NCI-H146 treated with DMSO at 0.1 percent for 48 hours (cell line): ENCODE measurements around the gene LRBA.
"Not testable (repeated sequence)": the region's sequence is repeated elsewhere in the genome, so short reads cannot be mapped to it uniquely, and the experiment has no call there.

Experiments used
- DNase-seq: peaks from one replicate; lab custom pipeline; 2025; ENCODE audit not compliant: unreplicated experiment; lab: John Stamatoyannopoulos, UW

LRBA gene

DNA sequence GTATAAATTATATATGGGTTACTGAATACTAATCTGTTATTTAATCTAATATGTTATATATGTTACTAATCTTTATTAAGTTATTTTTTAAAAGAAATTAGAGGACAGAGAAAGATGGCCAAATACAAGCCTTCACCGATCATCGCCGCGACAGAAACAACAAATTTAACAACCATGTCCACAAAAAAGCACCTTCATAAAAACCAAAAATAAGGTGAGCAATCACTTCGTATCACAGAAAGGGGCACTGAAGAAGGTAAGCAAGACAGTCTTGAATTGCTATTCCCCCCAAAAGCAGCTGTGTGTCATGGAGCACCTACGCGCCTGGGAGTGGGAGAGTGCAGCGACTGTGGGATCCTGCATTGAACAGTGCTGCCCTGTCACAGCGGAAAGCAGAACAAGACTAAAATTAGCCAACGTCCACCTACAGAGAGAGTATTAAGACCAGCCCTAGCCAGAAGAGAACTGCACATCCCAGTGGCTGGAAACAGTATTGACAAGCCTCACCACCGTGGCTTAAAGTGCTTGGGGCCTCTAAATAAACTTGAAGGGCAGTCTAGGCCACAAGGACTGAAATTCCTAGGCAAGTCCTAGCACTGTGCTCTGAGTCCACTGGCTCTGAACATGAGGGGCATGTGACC lies 38.5 kb downstream of the LRBA start:
- no peak for DNase-seq

DNA sequence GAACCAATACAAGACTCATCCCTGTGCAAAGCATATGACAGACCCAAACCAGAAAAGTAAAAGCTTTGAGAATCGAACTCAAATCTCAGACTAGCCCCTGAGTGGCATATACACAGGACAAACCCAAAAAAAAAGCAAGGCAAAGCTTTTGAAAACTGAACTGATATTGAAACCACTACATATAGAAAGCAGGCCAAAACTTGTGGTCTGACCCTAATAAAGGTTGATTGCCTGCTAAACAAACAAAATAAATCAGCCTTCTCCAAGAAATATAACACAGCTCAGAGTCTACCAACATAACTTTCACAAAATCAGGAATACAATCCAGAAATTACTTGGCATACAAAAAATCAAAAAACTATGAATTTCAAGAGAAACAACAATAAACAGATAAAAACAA lies 40.3 kb downstream of the LRBA start:
- no peak for DNase-seq

DNA sequence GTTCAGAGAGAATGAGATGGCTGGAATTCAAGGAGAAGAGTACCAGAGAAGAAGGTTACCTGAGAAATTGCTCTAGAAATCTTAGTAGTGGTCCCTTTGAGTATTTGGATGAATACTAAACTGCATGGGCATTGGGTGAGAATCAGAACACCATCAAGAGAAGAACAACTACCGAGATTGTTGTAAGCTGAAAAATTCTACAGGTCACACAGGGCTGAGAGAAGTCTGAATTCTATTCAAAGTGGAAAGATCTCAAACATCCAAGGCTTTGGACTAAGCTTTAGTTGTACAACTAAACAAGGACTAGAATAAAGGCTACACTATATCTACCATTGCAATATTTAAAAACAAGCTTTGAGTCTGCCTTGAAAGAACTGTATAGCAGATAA lies 40.8 kb downstream of the LRBA start:
- no peak for DNase-seq

DNA sequence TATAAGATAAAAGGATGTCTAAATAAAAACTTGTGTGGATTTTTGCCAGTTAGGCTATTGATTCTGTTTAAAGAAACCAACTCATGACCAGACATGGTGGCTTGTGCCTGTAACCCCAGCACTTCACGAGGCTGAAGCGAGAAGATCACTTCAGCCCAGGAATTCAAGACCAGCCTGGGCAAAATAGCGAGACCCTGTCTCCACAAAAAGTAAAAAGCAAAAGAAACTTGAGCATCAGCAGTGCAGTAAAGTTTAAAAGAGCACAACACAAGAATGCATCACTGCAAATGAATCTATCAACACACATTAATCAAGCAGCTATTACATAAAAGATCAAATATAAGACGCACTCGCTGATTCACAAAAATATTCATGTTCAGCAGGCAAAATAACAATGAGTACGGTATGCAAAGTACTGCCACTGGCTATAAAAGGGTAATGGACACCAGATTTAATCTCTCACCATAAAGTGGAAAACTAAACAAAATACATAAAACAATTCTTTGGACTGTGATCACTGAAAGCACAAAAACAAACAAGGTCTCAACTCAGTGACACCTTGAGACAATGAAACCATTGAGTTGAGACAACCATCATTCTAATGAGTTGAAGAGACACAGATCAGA lies 41.3 kb downstream of the LRBA start:
- peak; percentile 9 for DNase-seq

DNA sequence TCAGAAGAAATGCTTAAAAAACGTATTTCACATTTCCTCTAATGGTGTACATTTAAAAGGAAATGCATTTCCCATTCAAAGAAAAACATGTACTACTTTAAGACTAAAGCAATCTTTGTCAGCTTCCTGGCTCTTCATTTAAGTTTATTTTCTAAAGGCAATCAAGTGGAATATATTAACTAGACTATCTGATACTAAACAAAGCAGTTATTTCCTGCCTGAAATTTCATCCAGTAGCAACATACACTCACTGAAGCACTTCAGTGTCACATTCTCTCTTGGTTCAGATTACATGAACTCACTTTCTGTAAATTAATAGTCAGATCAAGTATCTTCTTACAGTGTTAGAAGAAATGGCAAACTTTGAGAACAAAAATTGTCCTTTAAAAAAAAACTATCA lies 42.5 kb downstream of the LRBA start:
- no peak for DNase-seq

DNA sequence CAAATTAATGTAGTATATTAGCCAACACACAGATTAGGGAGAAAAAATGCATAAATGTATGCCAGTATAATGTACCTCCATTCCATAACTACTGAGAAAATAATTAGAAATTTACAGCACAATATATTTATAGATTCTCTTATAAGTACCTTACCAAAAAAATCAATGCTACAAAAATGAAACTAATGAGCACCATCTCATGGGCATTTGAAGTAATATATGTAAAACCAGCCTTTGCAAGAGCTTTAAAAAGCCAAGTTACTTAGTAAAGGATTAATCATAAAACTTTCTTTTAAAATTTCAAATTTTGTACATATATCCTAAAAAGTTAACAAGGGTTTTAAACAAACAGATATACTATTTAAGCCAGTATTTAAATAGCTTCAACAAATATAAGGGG lies 43.2 kb downstream of the LRBA start:
- DNase-seq: no peak

DNA sequence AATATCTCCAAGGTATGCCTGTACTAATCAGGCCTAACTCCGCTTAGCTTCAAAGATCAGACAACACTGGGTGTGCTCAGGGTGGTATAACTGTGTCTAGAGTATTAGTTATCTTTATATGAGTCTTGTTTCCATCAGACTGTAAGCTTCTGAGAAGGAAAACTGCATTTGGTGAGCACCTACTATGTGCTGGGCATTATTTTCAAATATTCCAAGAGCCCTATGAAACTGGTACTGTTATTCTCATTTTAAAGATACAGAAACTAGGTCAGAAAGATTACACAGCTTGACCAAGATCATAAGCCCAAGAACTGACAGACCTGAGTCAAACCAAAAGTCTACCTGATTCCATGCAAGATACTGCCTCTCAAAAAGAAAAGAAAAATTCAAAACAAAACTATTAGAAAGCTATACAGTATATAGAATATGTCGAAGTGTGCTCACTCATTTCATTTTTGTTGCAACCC lies 44.4 kb downstream of the LRBA start:
- no peak for DNase-seq

DNA sequence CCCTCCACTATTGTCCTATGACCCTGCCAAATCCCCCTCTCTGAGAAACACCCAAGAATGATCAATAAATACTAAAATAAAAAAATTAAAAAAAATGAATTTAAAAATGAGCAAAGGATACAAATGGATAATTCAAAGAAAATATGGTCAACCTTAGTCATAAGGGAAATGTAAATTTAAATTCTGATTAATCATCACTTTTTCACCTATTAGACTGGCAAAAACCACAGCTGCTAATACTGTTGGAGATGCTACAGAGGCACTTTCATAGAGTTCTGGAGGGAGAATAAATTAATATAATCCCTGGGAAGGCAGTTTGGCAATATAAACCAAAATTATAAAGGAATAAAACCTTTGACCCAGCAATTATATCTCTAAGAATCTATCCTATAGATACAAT lies 50.3 kb downstream of the LRBA start:
- DNase-seq: no peak

DNA sequence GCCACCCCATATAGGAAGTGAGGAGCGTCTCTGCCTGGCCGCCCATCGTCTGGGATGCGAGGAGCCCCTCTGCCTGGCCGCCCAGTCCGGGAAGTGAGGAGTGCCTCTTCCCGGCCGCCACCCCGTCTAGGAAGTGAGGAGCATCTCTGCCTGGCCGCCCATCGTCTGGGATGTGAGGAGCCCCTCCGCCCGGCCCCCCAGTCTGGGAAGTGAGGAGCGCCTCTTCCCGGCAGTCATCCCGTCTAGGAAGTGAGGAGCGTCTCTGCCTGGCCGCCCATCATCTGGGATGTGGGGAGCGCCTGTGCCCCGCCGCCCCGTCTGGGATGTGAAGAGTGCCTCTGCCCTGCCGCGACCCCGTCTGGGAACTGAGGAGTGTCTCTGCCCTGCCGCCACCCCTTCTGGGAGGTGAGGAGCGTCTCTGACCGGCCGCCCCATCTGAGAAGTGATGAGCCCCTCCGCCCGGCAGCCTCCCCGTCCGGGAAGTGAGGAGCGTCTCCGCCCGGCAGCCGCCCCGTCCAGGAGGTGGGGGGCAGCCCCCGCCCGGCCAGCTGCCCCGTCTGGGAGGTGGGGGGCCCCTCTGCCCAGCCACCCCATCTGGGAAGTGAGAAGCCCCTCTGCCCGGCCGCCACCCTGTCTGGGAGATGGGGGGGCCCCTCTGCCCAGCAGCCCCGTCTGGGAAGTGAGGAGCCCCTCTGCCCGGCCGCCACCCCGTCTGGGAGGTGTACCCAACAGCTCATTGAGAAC lies 51.3 kb downstream of the LRBA start:
- DNase-seq: not testable (repeated sequence)

DNA sequence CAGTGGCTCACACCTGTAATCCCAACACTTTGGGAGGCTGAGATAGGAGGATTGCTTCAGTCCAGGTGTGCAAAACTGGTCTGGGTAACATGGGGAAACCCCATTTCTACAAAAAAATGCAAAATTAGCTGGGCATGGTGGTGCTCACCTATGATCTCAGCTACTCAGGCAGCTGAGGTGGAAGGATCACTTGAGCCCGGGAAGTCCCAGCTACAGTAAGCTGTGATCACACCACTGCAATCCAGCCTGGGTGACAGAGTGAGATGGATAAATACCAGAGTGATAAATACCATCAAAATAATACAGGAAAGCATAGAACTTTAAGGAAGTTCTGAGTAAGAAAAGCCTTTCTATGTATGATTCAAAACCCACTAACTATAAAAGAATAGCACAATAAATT lies 52.8 kb downstream of the LRBA start:
- no peak for DNase-seq

DNA sequence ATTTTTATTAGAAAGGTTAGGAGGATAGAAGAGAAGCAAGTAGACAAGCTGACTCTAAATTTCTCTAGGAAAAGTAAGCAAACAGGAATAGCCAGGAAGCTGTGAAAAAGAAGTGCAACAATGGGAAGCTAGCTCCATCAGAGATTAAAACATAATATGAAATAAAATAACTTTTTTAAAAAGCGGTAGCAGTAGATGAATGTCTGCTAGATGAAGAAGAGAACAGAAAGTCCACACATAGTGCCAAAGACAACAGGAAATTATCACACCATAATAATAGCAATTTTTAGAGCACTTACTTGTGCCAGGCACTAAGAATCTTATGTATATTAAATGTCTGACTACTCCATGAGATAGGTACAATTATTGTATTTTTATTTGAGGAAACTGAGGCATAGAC lies 53.5 kb downstream of the LRBA start:
- no peak for DNase-seq

DNA sequence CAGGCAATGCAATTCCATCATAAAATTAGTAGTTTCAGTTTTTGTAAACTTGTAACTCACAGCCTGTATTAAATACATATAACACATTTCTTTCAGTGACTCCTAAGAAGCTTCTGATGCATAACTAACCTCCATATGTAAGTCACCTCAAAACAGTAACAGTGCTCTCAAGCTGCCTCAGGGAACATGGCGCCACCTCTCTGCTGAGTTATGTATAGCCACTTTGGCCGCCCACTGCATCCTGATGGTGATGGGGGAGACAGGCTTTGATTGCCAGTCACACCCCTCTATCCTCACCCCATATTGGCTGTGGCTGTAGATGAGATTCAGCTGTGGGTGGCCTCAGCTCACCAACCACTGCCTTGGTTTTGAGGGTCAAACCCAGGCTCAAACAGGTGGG lies 54.3 kb downstream of the LRBA start:
- no peak for DNase-seq

DNA sequence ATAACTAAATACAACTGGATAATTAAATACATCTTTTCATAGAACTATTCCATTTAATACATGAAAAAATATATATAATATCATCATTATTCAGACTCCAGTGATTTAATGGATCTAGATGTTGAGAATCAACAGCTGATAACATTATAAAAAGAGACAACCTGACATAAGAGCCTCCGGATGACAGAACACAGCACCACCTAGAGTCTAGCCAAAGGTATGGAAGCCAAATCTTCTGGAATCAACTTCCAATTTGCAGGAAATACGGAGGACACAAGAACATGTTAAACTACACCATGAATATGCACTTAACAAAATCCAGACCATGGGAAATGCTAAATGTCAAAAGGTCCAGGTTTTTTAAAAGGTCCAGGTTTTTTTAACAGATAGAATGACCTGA lies 55.0 kb downstream of the LRBA start:
- DNase-seq: no peak

DNA sequence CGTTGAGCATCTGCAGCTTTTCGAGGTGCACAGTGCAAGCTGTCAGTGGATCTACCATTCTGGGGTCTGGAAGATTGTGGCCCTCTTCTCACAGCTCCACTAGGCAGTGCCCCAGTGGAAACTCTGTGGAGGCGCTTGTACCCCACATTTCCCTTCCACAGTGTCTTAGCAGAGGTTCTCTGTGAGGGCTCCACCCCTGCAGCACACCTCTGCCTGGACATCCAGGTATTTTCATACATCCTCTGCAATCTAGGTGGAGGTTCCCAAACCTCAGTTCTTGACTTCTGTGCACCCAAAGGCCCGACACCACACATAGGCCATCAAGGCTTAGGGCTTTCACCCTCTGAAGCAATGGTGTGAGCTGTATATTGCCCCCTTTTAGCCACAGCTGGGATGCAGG lies 57.1 kb downstream of the LRBA start:
- not testable (repeated sequence) for DNase-seq

DNA sequence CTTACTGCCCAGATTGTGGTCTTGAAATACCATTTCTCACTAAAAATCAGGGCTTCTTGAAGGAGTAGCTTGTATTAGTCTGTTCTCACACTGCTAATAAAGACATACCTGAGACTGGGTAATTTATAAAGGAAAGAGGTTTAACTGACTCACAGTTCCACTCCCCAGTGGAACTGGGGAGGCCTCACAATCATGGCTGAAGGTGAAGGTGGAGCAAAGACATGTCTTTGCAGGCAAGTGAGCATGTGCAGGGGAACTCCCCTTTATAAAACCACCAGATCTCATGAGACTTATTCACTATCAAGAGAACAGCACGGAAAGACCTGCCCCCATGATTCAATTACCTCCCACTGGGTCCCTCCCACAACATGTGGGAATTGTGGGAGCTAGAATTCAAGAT lies 58.0 kb downstream of the LRBA start:
- DNase-seq: not testable (repeated sequence)

DNA sequence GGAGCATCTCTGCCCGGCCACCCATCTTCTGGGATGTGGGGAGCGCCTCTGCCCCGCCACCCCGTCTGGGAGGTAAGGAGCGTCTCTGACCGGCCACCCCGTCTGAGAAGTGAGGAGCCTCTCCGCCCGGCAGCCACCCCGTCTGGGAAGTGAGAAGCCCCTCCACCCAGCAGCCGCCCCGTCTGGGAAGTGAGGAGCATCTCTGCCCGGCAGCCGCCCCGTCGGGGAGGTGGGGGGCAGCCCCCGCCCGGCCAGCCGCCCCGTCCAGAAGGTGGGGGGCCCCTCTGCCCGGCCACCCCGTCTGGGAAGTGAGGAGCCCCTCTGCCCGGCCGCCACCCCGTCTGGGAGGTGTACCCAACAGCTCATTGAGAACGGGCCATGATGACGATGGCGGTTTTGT lies 61.2 kb downstream of the LRBA start:
- not testable (repeated sequence) for DNase-seq

DNA sequence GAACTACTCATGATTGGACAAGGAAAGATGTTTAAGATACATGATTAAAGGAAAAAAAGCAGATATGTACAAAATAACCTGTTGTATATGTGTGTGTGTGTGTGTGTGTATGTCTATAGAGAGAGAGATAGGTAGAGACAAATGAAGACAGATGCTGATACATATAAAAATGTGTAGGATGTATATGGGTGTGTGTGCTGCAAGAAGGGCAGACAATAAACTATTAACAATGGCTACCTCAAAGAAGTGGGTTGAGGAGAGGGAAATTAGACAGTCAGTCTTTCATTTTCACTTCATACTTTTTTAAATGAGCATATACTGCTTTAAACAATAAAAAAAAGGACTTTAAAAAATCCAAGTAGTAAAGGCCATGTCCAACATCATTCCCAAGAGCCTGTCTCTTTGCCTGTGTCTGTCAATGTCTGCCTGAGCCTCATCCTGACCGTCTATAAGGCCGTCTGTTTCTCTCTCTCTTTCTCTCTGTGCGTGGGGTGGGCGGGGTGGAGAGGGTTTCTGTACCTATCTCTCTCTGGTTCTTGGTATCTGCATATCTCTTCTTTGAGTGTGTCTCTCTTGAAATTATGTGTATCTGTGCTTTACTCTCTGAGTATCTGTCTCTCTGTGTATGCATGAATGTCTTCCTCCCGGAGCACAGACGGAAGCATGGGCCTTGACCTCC lies 62.8 kb downstream of the LRBA start:
- DNase-seq: no peak

DNA sequence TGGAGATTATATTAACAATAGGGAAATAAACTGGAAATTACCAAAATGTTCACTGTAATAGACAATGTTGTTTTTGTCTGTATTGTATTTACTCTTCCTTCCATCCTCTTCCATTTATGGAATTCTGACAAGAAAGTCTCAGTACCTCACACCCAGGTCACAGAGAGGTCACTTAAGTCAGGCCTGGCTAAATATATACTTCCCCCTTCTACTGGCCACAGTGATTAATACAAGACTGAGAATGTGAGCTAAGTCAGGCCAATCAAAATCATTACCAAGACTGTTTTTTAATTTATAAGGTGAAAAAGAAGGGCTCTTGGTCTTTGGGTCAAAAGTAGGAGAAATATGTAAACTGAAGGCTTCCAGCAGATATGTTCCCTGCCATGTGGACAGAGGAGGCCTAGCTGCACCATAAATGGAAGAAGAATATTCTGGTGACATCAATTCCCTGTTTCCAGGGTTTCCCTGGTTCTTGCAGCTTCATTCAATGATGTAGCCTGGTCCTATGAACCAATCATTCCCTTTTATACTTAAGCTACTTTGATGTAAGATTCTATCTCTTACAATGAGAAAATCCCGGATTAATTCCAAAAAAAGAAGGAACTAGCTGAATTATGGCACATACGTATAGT lies 64.3 kb downstream of the LRBA start:
- DNase-seq: no peak

DNA sequence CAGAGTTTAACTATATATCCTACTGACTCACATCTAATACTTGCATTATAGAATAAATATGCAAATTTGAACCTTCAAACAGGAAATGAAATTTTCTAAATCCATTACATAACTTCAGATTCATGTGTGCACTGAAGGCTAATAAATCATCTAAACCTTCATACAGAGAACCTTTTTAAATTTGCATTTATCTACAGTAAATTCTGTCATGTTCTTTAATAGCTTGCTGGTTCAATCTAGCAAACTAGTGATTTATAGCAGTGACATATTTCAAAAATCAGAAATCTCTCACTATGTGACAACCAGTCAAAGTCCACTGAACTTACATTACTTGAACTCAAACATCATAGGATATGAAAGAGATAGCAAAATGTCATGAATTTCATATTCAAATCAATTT lies 65.1 kb downstream of the LRBA start:
- DNase-seq: no peak

DNA sequence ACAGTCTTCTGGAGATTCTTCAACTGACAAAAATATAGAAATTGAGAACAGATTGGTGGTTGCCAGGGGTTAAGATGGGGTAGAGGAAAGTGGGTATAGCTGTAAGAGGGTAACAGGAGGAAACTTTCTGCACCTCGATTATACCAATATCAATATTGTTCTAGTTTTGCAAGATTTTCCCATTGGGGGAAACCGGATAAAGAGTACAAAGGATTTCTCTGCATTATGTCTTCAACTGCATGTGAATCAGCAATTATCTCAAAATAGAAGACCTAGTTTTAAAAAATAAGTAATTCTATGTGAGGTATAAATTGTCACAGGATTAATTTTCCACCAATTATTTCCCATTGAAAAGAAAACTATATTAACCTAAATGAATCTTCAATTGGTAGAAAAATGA lies 65.7 kb downstream of the LRBA start:
- no peak for DNase-seq

DNA sequence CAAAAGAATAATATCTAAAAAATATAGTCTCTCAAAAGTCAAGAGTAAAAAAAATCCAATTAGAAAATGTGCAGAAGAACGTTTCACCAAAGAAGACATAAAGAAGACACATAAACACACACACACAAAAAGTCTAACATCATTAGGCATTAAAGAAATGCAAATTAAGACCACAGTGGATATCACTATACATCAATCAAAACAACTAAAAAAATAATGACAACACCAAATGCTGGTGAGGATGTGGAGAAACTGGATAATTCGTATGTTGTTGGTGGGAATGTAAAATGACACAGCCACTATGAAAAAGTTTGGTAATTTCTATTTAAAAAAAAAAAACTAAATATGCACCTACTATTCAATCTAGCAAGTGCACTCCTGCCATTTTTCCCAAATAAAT lies 66.4 kb downstream of the LRBA start:
- no peak for DNase-seq
